Stomach smooth muscle (tissue), 2 donors: ENCODE results near the gene GPR50.

Experiments used
- H3K27ac ChIP-seq: one replicate; pipeline ENCODE4 v1.7.0; 2013; ENCODE audit warnings: mild to moderate bottlenecking, low read length, inconsistent platforms
- H3K27me3 ChIP-seq, 2 donors: one replicate each; pipeline ENCODE4 v1.7.0; 2013; ENCODE audit warnings: low read length in 2 of 2; ENCODE audit not compliant: insufficient read depth in 2 of 2, control insufficient read depth in 1 of 2
- H3K36me3 ChIP-seq, 2 donors: one replicate each; pipeline ENCODE4 v1.7.0; 2013; ENCODE audit warnings: low read length in 2 of 2; ENCODE audit not compliant: control insufficient read depth in 2 of 2, insufficient read depth in 2 of 2
- H3K4me1 ChIP-seq: one replicate; pipeline ENCODE4 v1.7.0; 2013; ENCODE audit warnings: low read length; ENCODE audit not compliant: control insufficient read depth, insufficient read depth
- H3K4me3 ChIP-seq, 2 donors: one replicate each; pipeline ENCODE4 v1.7.0; 2013; ENCODE audit warnings: low read length in 2 of 2
- H3K9ac ChIP-seq, 2 donors: one replicate each; pipeline ENCODE4 v1.7.0; 2013; ENCODE audit warnings: low read length in 2 of 2, mild to moderate bottlenecking in 1 of 2
- H3K9me3 ChIP-seq, 2 donors: one replicate each; pipeline ENCODE4 v1.7.0; 2013; ENCODE audit warnings: low read length in 2 of 2; ENCODE audit not compliant: control insufficient read depth in 2 of 2
- donor health status: healthy.
- donor health status: Pancreatic carcinoma.

GPR50 gene

GRCh38 chrX:151176231-151176750 is at the start of gene GPR50:
Gene GPR50 (plus strand): TSS chrX:151176584. CDS start chrX:151176722, 138 bp downstream.
- Histone ChIP-seq H3K9me3 (no peaks in the 10 kb centered on the region), H3K4me1 (no peaks in the 10 kb centered on the region), H3K27ac (no peak within 1 kb of the TSS), H3K4me3 (no peak within 1 kb of the TSS), H3K36me3 (no peaks in the 10 kb centered on the region), H3K27me3 (peaks cover 11 to 18% of the 10 kb centered on the region in 2 donors), H3K9ac (no peak within 1 kb of the TSS)

DNA sequence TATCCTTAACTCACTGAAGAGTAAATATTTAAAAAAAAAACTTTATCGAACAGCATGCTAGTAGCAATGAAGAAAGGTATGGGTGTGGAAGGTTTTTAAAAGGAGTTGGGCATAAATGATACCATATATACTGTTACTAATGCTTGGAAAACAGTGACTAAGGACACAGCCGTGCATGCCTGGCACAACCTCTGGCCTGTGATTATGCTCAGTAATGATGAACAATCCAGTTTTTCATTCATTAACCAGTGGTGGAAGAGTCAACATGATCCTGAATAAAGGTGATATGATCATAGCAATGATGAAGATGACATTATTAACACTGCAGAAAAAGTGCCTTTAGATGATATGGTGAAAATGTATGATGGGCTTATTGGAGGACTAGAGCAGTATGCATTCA is 43.9 kb upstream of the GPR50 start:
- no peak overlapping the region for H3K4me3 ChIP-seq
- no peaks in the 10 kb centered on the region for H3K36me3 ChIP-seq
- no peaks in the 10 kb centered on the region for H3K27me3 ChIP-seq
- H3K9me3 ChIP-seq = peaks cover 0 to 2% of the 10 kb centered on the region in 2 donors
- H3K4me1 ChIP-seq = no peaks in the 10 kb centered on the region
- H3K9ac ChIP-seq = no peak overlapping the region
- no peak overlapping the region for H3K27ac ChIP-seq

DNA sequence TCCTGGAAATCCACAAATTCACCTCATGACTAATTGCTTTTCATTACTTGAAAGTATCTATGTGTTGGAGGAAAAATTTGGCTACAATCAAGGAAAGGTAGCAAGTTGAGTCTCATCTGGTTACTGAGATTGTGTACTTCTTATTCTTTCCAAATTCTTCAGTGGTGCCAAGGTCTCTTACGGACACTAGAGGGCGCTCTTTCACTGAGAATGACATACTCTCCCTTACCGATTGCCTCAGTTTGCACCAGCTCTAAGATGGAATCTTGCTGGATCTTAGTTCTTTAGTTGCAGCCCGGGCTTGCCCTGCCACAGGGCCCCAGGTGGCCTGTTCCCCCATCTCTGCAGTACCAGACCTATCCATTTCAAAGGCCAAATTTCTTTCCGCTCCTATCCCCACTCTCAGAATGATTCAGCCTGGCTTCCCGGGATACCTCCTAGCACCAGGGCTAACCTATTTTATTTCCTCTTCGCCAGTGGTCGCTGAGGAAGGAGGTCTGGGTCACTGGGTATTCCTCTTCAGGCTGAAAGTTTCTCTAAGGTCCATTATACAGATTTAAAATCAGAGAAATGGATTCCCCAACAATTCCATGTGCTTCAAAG is 24.6 kb upstream of the GPR50 start:
- Histone ChIP-seq H3K27me3 (peaks cover 0 to 5% of the 10 kb centered on the region in 2 donors), H3K4me1 (no peaks in the 10 kb centered on the region)

DNA sequence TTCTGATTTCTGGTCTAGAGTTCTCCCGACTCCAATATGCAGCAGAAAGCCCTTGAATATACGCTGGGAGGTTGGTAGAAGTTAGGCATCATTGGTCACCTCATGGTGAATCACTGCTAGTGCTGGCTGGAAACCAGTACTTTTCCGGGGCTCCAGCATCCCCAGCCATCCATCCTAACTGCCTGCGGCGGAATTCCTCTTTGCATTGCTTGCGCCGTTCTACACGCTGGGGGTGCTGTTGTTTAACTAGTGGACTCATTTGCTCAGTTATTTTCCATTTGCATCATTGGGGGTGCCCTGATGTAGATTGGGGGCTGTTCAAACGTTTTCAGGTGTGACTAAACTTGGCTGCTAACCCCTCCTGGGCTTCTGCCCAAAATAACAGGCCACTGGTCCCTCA is 23.3 kb upstream of the GPR50 start:
- Histone ChIP-seq H3K36me3 (no peaks in the 10 kb centered on the region), H3K9ac (no peak overlapping the region), H3K4me3 (no peak overlapping the region), H3K4me1 (no peaks in the 10 kb centered on the region), H3K27ac (no peak overlapping the region), H3K27me3 (peaks cover 0 to 5% of the 10 kb centered on the region in 2 donors), H3K9me3 (no peaks in the 10 kb centered on the region)

More for the DNA sequence above, 24.6 kb upstream of the GPR50 start:
- H3K27ac ChIP-seq = no peak overlapping the region
- H3K36me3 ChIP-seq = no peaks in the 10 kb centered on the region
- no peaks in the 10 kb centered on the region for H3K9me3 ChIP-seq
- no peak overlapping the region for H3K9ac ChIP-seq
- no peak overlapping the region for H3K4me3 ChIP-seq

- H3K27me3 ChIP-seq = peaks cover 0 to 5% of the 10 kb centered on the region in 2 donors
- no peak overlapping the region for H3K27ac ChIP-seq
- no peaks in the 10 kb centered on the region for H3K9me3 ChIP-seq
- H3K36me3 ChIP-seq = no peaks in the 10 kb centered on the region
- H3K4me3 ChIP-seq = no peak overlapping the region
- H3K9ac ChIP-seq = no peak overlapping the region
- no peaks in the 10 kb centered on the region for H3K4me1 ChIP-seq
Observed at GRCh38 chrX:151153667-151154066, 22.7 kb upstream of the GPR50 start.

- Histone ChIP-seq H3K9ac (no peak overlapping the region), H3K27me3 (peaks cover 0 to 5% of the 10 kb centered on the region in 2 donors), H3K36me3 (no peaks in the 10 kb centered on the region), H3K9me3 (no peaks in the 10 kb centered on the region), H3K4me1 (no peaks in the 10 kb centered on the region), H3K27ac (no peak overlapping the region), H3K4me3 (no peak overlapping the region)
Observed at GRCh38 chrX:151155234-151155633, 21.1 kb upstream of the GPR50 start.

- Histone ChIP-seq H3K9me3 (no peaks in the 10 kb centered on the region), H3K27me3 (peaks cover 0 to 10% of the 10 kb centered on the region in 2 donors), H3K27ac (no peak overlapping the region), H3K36me3 (no peaks in the 10 kb centered on the region), H3K4me1 (no peaks in the 10 kb centered on the region), H3K4me3 (no peak overlapping the region), H3K9ac (no peak overlapping the region)
Observed at GRCh38 chrX:151161690-151162089, 14.7 kb upstream of the GPR50 start.

DNA sequence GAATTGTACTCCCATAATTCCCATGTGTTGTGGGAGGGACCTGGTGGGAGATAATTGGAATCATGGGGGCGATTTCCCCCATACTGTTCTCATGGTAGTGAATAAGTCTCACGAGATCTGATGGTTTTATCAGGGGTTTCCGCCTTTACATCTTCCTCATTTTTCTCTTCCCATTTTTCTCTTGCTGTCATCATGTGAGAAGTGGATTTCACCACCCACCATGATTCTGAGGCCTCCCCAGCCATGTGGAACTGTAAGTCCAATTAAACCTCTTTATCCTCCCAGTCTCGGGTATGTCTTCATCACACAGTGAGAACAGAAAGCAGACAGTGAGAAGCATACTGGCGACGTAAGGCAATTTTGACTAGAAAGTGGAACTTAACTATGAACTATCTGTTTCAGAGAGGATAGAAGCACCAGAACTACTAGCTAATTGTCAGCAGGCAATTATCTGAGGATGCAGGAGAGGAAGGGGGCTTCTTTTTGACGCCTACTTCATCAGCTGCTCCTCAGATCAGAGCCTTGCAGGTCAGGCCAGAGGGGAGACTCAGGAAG is 8.5 kb upstream of the GPR50 start:
- H3K4me3 ChIP-seq = no peak overlapping the region

DNA sequence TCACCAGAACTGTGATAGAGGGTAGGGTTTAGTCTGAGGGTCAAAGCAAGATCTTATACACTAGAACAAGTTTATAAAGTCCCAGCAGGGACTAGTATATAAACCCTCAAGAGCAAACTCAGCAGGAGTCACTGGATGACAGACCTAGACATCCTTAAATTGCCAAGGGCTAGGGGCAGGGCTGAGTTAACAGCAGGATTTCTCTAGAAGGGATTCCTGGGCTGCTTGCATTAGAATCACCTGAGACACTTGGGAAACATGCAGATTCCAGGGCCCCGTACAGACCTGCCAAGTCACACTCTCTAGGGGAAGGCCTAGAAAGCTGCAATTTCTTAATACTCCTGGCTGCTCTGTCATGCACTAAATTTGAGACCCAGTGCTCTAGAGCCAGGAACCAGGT is 6.6 kb upstream of the GPR50 start:
- no peaks in the 10 kb centered on the region for H3K36me3 ChIP-seq
- no peak overlapping the region for H3K27ac ChIP-seq
- H3K27me3 ChIP-seq = peaks cover 0 to 15% of the 10 kb centered on the region in 2 donors
- H3K9me3 ChIP-seq = no peaks in the 10 kb centered on the region
- H3K9ac ChIP-seq = no peak overlapping the region
- no peak overlapping the region for H3K4me3 ChIP-seq
- no peaks in the 10 kb centered on the region for H3K4me1 ChIP-seq

More for the DNA sequence above, 8.5 kb upstream of the GPR50 start:
- H3K9me3 ChIP-seq = no peaks in the 10 kb centered on the region
- no peaks in the 10 kb centered on the region for H3K4me1 ChIP-seq
- H3K9ac ChIP-seq = no peak overlapping the region
- H3K27ac ChIP-seq = no peak overlapping the region
- H3K27me3 ChIP-seq = peaks cover 0 to 11% of the 10 kb centered on the region in 2 donors
- no peaks in the 10 kb centered on the region for H3K36me3 ChIP-seq

DNA sequence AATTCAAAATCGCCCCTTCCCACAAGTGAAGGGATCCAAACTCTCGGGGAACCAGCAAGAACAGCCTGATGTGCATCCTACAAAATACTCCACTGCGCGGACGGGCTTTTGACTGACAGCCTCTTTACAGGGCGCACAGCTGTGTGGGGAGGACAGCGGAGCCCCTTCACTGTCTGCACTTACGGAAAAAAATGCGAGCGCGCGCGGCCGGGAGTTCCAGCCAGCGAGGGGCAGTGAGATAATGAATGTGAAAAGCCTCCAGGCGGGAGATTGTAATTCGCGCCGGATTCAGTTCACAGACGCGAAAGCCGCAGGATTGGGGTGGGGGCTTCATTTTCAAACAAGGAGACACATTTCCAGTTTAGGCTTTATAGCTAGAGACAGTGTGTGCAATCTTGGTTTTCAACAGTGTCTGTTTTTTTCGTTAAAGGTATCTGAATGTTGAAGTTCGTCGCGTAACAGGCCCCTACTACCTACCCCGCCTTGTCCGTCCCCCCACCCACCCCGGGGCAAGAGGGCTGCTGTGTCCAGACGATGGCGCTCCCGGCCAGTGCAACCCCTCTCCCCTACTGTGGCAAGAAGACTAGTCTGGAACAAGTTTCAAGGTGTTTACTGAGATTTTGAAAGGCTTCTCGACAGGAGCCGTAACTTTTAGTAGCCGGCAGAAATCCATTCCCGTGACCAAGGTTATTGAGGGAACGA is 1.7 kb upstream of the GPR50 start:
- H3K36me3 ChIP-seq = no peaks in the 10 kb centered on the region
- peaks cover 11% of the 10 kb centered on the region in 2 donors for H3K27me3 ChIP-seq
- no peak overlapping the region for H3K4me3 ChIP-seq

More for the DNA sequence above, 1.7 kb upstream of the GPR50 start:
- H3K9me3 ChIP-seq = no peaks in the 10 kb centered on the region
- H3K27ac ChIP-seq = no peak overlapping the region
- no peak overlapping the region for H3K9ac ChIP-seq
- no peaks in the 10 kb centered on the region for H3K4me1 ChIP-seq
